Naive thymus-derived CD4-positive, alpha-beta T cell (primary cell): ENCODE data around the gene ZNF649. TPM values are rescaled to one million over a fixed set of nuclear protein-coding genes. Genes with fewer than 3 reads are reported as not detected.
"Not testable (repeated sequence)": the region's sequence is repeated elsewhere in the genome, so short reads cannot be mapped to it uniquely, and the experiment has no call there.

Experiments
- ATAC-seq: fragments of 150-1000 bp; cut with Tn5 transposase; 2 replicates; pipeline ENCODE4 v1.10.0; 2021; ENCODE audit warnings: mild to moderate bottlenecking, moderate library complexity
- CTCF ChIA-PET: fragments of 350-600 bp; sonication (Branson Sonifier 250); formaldehyde crosslinking; loops from one replicate; lab custom pipeline; 2021; ENCODE audit warnings: antibody characterized with exemption; lab: Charles Lee
- POLR2A ChIA-PET: fragments of 350-600 bp; sonication (Branson Sonifier 250); formaldehyde crosslinking; loops from one replicate; lab custom pipeline; 2021; ENCODE audit warnings: antibody characterized with exemption, inconsistent platforms; lab: Charles Lee
- DNase-seq, 9 donors: peaks; one replicate each; pipeline versions ENCODE4 v3.0.0 to v3.0.0-alpha.2; 2020 to 2022; ENCODE audit warnings: mixed read lengths in 1 of 9
- H3K27ac ChIP-seq: one replicate; pipeline ENCODE4 v1.7.0; 2013; ENCODE audit warnings: mild to moderate bottlenecking, low read depth, low read length, moderate library complexity
- H3K27me3 ChIP-seq, 2 donors: one replicate each; pipeline ENCODE4 v1.7.0; 2013; ENCODE audit warnings: low read length in 2 of 2, mild to moderate bottlenecking in 2 of 2, moderate library complexity in 2 of 2; ENCODE audit not compliant: control insufficient read depth in 2 of 2, insufficient read depth in 2 of 2
- H3K36me3 ChIP-seq, 3 experiments: 1 replicate in 2 of 3; 2 replicates in 1 of 3; pipeline ENCODE4 v1.7.0; 2013; ENCODE audit warnings: low read length in 3 of 3, mild to moderate bottlenecking in 3 of 3, moderate library complexity in 1 of 3; ENCODE audit not compliant: insufficient read depth in 3 of 3, control insufficient read depth in 2 of 3
- H3K4me1 ChIP-seq, 2 donors: one replicate each; pipeline ENCODE4 v1.7.0; 2013; ENCODE audit warnings: low read length in 2 of 2, mild to moderate bottlenecking in 2 of 2, moderate library complexity in 1 of 2; ENCODE audit not compliant: control insufficient read depth in 2 of 2, insufficient read depth in 2 of 2
- H3K4me3 ChIP-seq: 2 replicates; pipeline ENCODE4 v1.7.0; 2013; ENCODE audit warnings: mild to moderate bottlenecking, low read length
- H3K9me3 ChIP-seq, 3 experiments: 1 replicate in 2 of 3; 2 replicates in 1 of 3; pipeline ENCODE4 v1.7.0; 2013; ENCODE audit warnings: low read length in 3 of 3; ENCODE audit not compliant: control insufficient read depth in 2 of 3
- H3K27ac Mint-ChIP-seq, 9 donors: one replicate each; pipeline ENCODE4 v1.8.0; 2020 to 2022; ENCODE audit warnings: mixed read lengths in 9 of 9, mild to moderate bottlenecking in 8 of 9, moderate library complexity in 5 of 9, inconsistent platforms in 2 of 9
- H3K27me3 Mint-ChIP-seq, 5 donors: one replicate each; pipeline ENCODE4 v1.8.0; 2021 to 2022; ENCODE audit warnings: mixed read lengths in 5 of 5, mild to moderate bottlenecking in 1 of 5
- H3K36me3 Mint-ChIP-seq, 5 donors: one replicate each; pipeline ENCODE4 v1.8.0; 2020 to 2022; ENCODE audit warnings: mixed read lengths in 5 of 5, mild to moderate bottlenecking in 3 of 5, inconsistent platforms in 1 of 5
- H3K4me1 Mint-ChIP-seq, 7 donors: one replicate each; pipeline ENCODE4 v1.8.0; 2020 to 2022; ENCODE audit warnings: mixed read lengths in 7 of 7, mild to moderate bottlenecking in 3 of 7, inconsistent platforms in 1 of 7
- H3K4me3 Mint-ChIP-seq, 10 donors: one replicate each; pipeline ENCODE4 v1.8.0; 2020 to 2022; ENCODE audit warnings: mild to moderate bottlenecking in 10 of 10, mixed read lengths in 10 of 10, moderate library complexity in 6 of 10, inconsistent platforms in 2 of 10
- H3K9me3 Mint-ChIP-seq, 11 donors: one replicate each; pipeline ENCODE4 v1.8.0; 2020 to 2022; ENCODE audit warnings: mixed read lengths in 11 of 11, mild to moderate bottlenecking in 4 of 11, inconsistent platforms in 1 of 11, moderate library complexity in 1 of 11
- intact Hi-C, 2 donors: fragments of 100-400 bp; cut with micrococcal nuclease; formaldehyde crosslinking; loops; one replicate each; pipeline ENCODE4 v1.15.1; 2023
- polyA plus RNA-seq, 2 donors: library from polyadenylated mRNA; unstranded; fragments of 300-500 nt; fragmentation: Illumina TruSeq; gene quantifications; one replicate each; pipeline ENCODE4 v1.2.3, GENCODE V29; 2021
- total RNA-seq, 6 experiments: library from RNA in 5 of 6; stranded (reverse) in 5 of 6; gene quantifications; 1 replicate in 5 of 6; 2 replicates in 1 of 6; pipeline ENCODE4 v1.2.3 and lab custom pipeline; 2021 to 2026

ZNF649 gene
- total and polyA plus RNA-seq, 7 experiments from 2014 or later = 9.3 to 33.4 (median 14.3) TPM

GRCh38 chr19:51915324-51915867 lies 10.6 kb upstream of the ZNF649 start:
- CTCF ChIA-PET = no interaction called here
- Mint-ChIP-seq H3K4me1 (no peaks in the 10 kb centered on the region), H3K27me3 (peaks cover 0 to 3% (median 0%) of the 10 kb centered on the region in 5 donors), H3K4me3 (no peak overlapping the region), H3K27ac (no peak overlapping the region), H3K9me3 (peaks cover 18 to 97% (median 57%) of the 10 kb centered on the region in 11 donors), H3K36me3 (peaks cover 5 to 35% (median 14%) of the 10 kb centered on the region in 5 donors)
- Histone ChIP-seq H3K4me3 (no peak overlapping the region), H3K9me3 (peaks cover 18 to 62% (median 24%) of the 10 kb centered on the region in 3 experiments), H3K4me1 (no peaks in the 10 kb centered on the region), H3K27me3 (no peaks in the 10 kb centered on the region), H3K27ac (no peak overlapping the region), H3K36me3 (no peaks in the 10 kb centered on the region)
- ATAC-seq (no peak), DNase-seq (no peak)
- intact Hi-C loops = no loop called here
- POLR2A ChIA-PET = interaction anchor here (0.5 to 0.6 kb wide), 2 partner anchors 11 to 1215 kb away, joined by 3 to 8 read pairs; no protein-coding TSS in a partner anchor

GRCh38 chr19:51907981-51908380 lies 3.2 kb upstream of the ZNF649 start:
- CTCF ChIA-PET, H3K27ac Mint-ChIP-seq, H3K4me3 ChIP-seq, DNase-seq, H3K4me3 Mint-ChIP-seq, H3K27ac ChIP-seq, H3K27me3 ChIP-seq, ATAC-seq, H3K36me3 ChIP-seq, H3K4me1 ChIP-seq, POLR2A ChIA-PET: not testable (repeated sequence)
- Mint-ChIP-seq H3K36me3 (peaks cover 23 to 46% (median 35%) of the 10 kb centered on the region in 5 donors), H3K9me3 (peaks cover 7 to 96% (median 72%) of the 10 kb centered on the region in 11 donors), H3K4me1 (peaks cover 8 to 22% (median 19%) of the 10 kb centered on the region in 7 donors), H3K27me3 (peaks cover 0 to 35% (median 22%) of the 10 kb centered on the region in 5 donors)
- H3K9me3 ChIP-seq = peaks cover 0 to 32% (median 4%) of the 10 kb centered on the region in 3 experiments
- intact Hi-C loops = loop anchor here in 1 of 2 donors (10.0 kb wide), 1 partner anchor 267 kb away; the partner anchor contains the start of gene ZNF836

- H3K4me3 ChIP-seq, H3K4me1 ChIP-seq, POLR2A ChIA-PET, DNase-seq, H3K27ac Mint-ChIP-seq, ATAC-seq, H3K27ac ChIP-seq, CTCF ChIA-PET, H3K27me3 ChIP-seq: not testable (repeated sequence)
- Mint-ChIP-seq H3K4me3 (peak overlapping the region in 3 of 10 donors; percentile 12 to 76 (median 61)), H3K36me3 (peaks cover 39 to 56% (median 42%) of the 10 kb centered on the region in 5 donors), H3K4me1 (peaks cover 8 to 33% (median 25%) of the 10 kb centered on the region in 7 donors), H3K27me3 (peaks cover 0 to 35% (median 22%) of the 10 kb centered on the region in 5 donors), H3K9me3 (peaks cover 11 to 98% (median 70%) of the 10 kb centered on the region in 11 donors)
- Histone ChIP-seq H3K36me3 (peaks cover 0 to 14% (median under 1%) of the 10 kb centered on the region in 3 experiments), H3K9me3 (peaks cover 0 to 50% (median 10%) of the 10 kb centered on the region in 3 experiments)
- intact Hi-C loops = loop anchor here in 1 of 2 donors (10.0 kb wide), 1 partner anchor 269 kb away; the partner anchor contains the start of gene ZNF836
Observed at GRCh38 chr19:51906108-51906507, 1.3 kb upstream of the ZNF649 start.

- H3K27me3 ChIP-seq, H3K4me1 ChIP-seq, H3K27ac ChIP-seq, POLR2A ChIA-PET, H3K4me3 ChIP-seq, CTCF ChIA-PET, ATAC-seq, DNase-seq, H3K27ac Mint-ChIP-seq: not testable (repeated sequence)
- Mint-ChIP-seq H3K9me3 (peaks cover 11 to 98% (median 69%) of the 10 kb centered on the region in 11 donors), H3K4me3 (peak overlapping the region in 3 of 10 donors; percentile 6 to 98 (median 76)), H3K4me1 (peaks cover 8 to 33% (median 28%) of the 10 kb centered on the region in 7 donors), H3K27me3 (peaks cover 0 to 35% (median 22%) of the 10 kb centered on the region in 5 donors), H3K36me3 (peaks cover 42 to 61% (median 44%) of the 10 kb centered on the region in 5 donors)
- peaks cover 0 to 19% (median 6%) of the 10 kb centered on the region in 3 experiments for H3K36me3 ChIP-seq
- intact Hi-C loops = loop anchor here (1.0 to 10.0 kb wide), 8 partner anchors 22 to 364 kb away; partner anchors contain the start of genes ZNF613 (in 2 of the 2), ZNF615 (in 2 of the 2), ZNF350 (in 1 of the 2) and ZNF614 (in 1 of the 2)
- H3K9me3 ChIP-seq = peaks cover 0 to 54% (median 10%) of the 10 kb centered on the region in 3 experiments
Observed at GRCh38 chr19:51905639-51906038, 822 bp upstream of the ZNF649 start.

GRCh38 chr19:51905206-51905605 lies 389 bp upstream of the ZNF649 start:
- H3K9me3 ChIP-seq = peaks cover 0 to 57% (median 11%) of the 10 kb centered on the region in 3 experiments
- intact Hi-C loops = loop anchor here (1.0 to 10.0 kb wide), 8 partner anchors 22 to 364 kb away; partner anchors contain the start of genes ZNF613 (in 2 of the 2), ZNF615 (in 2 of the 2), ZNF350 (in 1 of the 2) and ZNF614 (in 1 of the 2)
- H3K27ac ChIP-seq = no peak overlapping the region
- H3K27ac Mint-ChIP-seq = peak overlapping the region in 7 of 9 donors; percentile 89 to 98 (median 93)
- peaks cover 45 to 65% (median 49%) of the 10 kb centered on the region in 5 donors for H3K36me3 Mint-ChIP-seq
- H3K4me3 Mint-ChIP-seq = peak overlapping the region; percentile 87 to 100 (median 99)
- CTCF ChIA-PET = interaction anchor here (0.8 kb wide), 1 partner anchor 222 kb away, joined by 3 read pairs; no protein-coding TSS in a partner anchor
- POLR2A ChIA-PET = no interaction called here
- H3K27me3 Mint-ChIP-seq = peaks cover 0 to 35% (median 22%) of the 10 kb centered on the region in 5 donors
- H3K36me3 ChIP-seq = peaks cover 0 to 23% (median 8%) of the 10 kb centered on the region in 3 experiments
- peaks cover 8 to 33% (median 28%) of the 10 kb centered on the region in 7 donors for H3K4me1 Mint-ChIP-seq
- ATAC-seq = peak; percentile 2
- no peak for DNase-seq
- H3K9me3 Mint-ChIP-seq = peaks cover 11 to 98% (median 69%) of the 10 kb centered on the region in 11 donors
- H3K4me1 ChIP-seq = peaks cover 0 to 5% of the 10 kb centered on the region in 2 donors
- no peaks in the 10 kb centered on the region for H3K27me3 ChIP-seq
- H3K4me3 ChIP-seq = peak overlapping the region; percentile 84

- peaks cover 8 to 33% (median 28%) of the 10 kb centered on the region in 7 donors for H3K4me1 Mint-ChIP-seq
- ATAC-seq = no peak
- peaks cover 11 to 96% (median 70%) of the 10 kb centered on the region in 11 donors for H3K9me3 Mint-ChIP-seq
- peaks cover 0 to 22% (median 16%) of the 10 kb centered on the region in 5 donors for H3K27me3 Mint-ChIP-seq
- CTCF ChIA-PET = no interaction called here
- POLR2A ChIA-PET = interaction anchor here (0.8 kb wide), 1 partner anchor 127 kb away, joined by 3 read pairs; no protein-coding TSS in a partner anchor
- DNase-seq = no peak
- intact Hi-C loops = loop anchor here (5.0 to 10.0 kb wide), 2 partner anchors 272 to 289 kb away; partner anchors contain the start of genes PPP2R1A (in 1 of the 2) and ZNF836 (in 1 of the 2)
- peaks cover 3 to 63% (median 26%) of the 10 kb centered on the region in 3 experiments for H3K9me3 ChIP-seq
- H3K4me3 Mint-ChIP-seq = peak overlapping the region; percentile 29 to 100 (median 98)
- peaks cover 11 to 43% (median 21%) of the 10 kb centered on the region in 3 experiments for H3K36me3 ChIP-seq
- H3K36me3 Mint-ChIP-seq = peaks cover 43 to 76% (median 66%) of the 10 kb centered on the region in 5 donors
- H3K27me3 ChIP-seq = no peaks in the 10 kb centered on the region
- peak overlapping the region in 2 of 9 donors; percentile 17 to 56 for H3K27ac Mint-ChIP-seq
- H3K27ac ChIP-seq = no peak overlapping the region
- H3K4me1 ChIP-seq = peaks cover 0 to 5% of the 10 kb centered on the region in 2 donors
- peak overlapping the region; percentile 84 for H3K4me3 ChIP-seq
Observed at GRCh38 chr19:51903192-51903591, 1.6 kb downstream of the ZNF649 start.
